ENCODE results near the gene RAVER1. TPM values are rescaled to one million over a fixed set of nuclear protein-coding genes. Genes with fewer than 3 reads are reported as not detected.

The RAVER1 gene
- total and polyA plus RNA-seq, 2 of the 13 experiments (the other 11 are each of a cell fraction or from before 2014, with no cell fraction given) = 3.6 to 7.9 TPM

DNA sequence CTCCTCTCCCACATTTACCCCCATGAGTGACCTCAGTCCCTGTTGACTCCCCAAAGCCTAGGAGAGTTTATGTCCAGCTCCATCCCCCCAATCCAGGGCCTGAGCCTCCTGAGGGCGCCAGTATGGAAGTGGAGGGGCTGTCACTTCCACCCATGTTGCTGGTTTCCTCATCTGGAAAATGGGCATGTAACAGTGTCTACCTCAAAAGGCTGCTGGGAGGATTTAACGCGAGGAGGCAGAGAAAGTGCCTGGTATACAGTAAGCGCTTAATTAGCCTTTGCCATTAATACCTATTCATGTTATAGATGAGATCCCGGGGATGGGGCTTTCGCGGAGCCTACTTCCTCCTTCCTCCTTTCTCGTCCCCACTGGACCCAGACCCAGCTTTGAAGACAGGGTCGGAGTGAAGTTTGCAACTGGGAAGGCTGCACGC is 46.6 kb upstream of the RAVER1 start:
- Histone ChIP-seq H2AFZ (ENCODE audit: low read length) (peak overlapping the region; percentile 68), H3K9me3 (ENCODE audit: low read length) (no peaks in the 10 kb centered on the region), H3K4me1 (ENCODE audit: insufficient read depth, low read length) (peaks cover 38% of the 10 kb centered on the region), H3K4me2 (ENCODE audit: low read depth, low read length) (peak overlapping the region; percentile 90), H4K20me1 (ENCODE audit: insufficient read depth, low read length) (no peaks in the 10 kb centered on the region), H3K4me3 (replicated peaks in 1 of 3; ENCODE audit: insufficient read depth in 1 of 3, low read depth in 2 of 3, low read length in 3 of 3) (peak overlapping the region; percentile 90 to 98 (median 91)), H3K9ac (ENCODE audit: insufficient read depth, low read depth, low read length) (peak overlapping the region; percentile 82), H3K27me3 (ENCODE audit: control insufficient read depth in 1 of 2, insufficient read depth in 2 of 2, low read length in 2 of 2) (no peaks in the 10 kb centered on the region; a peak in 1 of 5 replicates), H3K79me2 (ENCODE audit: insufficient read depth, low read length) (peaks cover 8% of the 10 kb centered on the region), H3K27ac (ENCODE audit: extremely low read length, insufficient read depth, low read length) (peak overlapping the region; percentile 59), H3K36me3 (replicated peaks in 1 of 2; ENCODE audit: control insufficient read depth in 1 of 2, insufficient read depth in 2 of 2, low read length in 2 of 2) (peaks cover 5 to 9% of the 10 kb centered on the region in 2 experiments; a peak in 3 of 5 replicates)
- FAIRE-seq (no peak), ATAC-seq (no peak), DNase-seq (ENCODE audit: low spot score) (no peak)
- intact Hi-C loops (cut with micrococcal nuclease; ENCODE audit: unreplicated experiment) = no loop called here
- CTCF ChIA-PET (ENCODE audit: low intra/inter-chr PET ratio, low total read pairs) = no interaction called here
- TSS peak; percentile 96 for BruUV-seq (replicated peaks)
- in situ Hi-C loops (cut with HindIII; ENCODE audit: extremely low pct_ligation_motif_present, low pct_unique_long_range_greater_than_20kb) = loop anchor here (5.0 kb wide), 1 partner anchor 43 kb away; the partner anchor contains the start of gene ICAM3
- WGBS (ENCODE audit: low lambda C conversion rate) = 0% methylated on average over 7 of the region's 10 CpGs
- POLR2A ChIA-PET = interaction anchor here (0.8 to 3.9 kb wide), 15 partner anchors 9 to 185 kb away, joined by 3 to 61 read pairs (median 6); partner anchors contain the start of genes CDC37, DNMT1, FDX2 and ICAM1
- TF ChIP-seq ZNF136 (CRISPR knock-in tag; IDR thresholded peaks at IDR 0.05; ENCODE audit: low read depth) = no peak
- TF ChIP-seq NBN (conservative IDR thresholded peaks at IDR 0.05) = no peak
- TF ChIP-seq, protein P1, sequence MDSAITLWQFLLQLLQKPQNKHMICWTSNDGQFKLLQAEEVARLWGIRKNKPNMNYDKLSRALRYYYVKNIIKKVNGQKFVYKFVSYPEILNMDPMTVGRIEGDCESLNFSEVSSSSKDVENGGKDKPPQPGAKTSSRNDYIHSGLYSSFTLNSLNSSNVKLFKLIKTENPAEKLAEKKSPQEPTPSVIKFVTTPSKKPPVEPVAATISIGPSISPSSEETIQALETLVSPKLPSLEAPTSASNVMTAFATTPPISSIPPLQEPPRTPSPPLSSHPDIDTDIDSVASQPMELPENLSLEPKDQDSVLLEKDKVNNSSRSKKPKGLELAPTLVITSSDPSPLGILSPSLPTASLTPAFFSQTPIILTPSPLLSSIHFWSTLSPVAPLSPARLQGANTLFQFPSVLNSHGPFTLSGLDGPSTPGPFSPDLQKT (CRISPR knock-in tag; IDR thresholded peaks at IDR 0.05; ENCODE audit: borderline replicate concordance) = no peak
- 0 out of 2 replicates have a peak, but pooled peaks have one; percentile 12 for TF ChIP-seq KLF6 (CRISPR knock-in tag; IDR thresholded peaks at IDR 0.05)
- TF ChIP-seq PAX8 (CRISPR knock-in tag; IDR thresholded peaks at IDR 0.05; ENCODE audit: borderline replicate concordance) = no peak
- no peak for TF ChIP-seq EHMT2 (IDR thresholded peaks at IDR 0.05; ENCODE audit: borderline replicate concordance, low read depth, low read length)
- TF ChIP-seq, protein P2, sequence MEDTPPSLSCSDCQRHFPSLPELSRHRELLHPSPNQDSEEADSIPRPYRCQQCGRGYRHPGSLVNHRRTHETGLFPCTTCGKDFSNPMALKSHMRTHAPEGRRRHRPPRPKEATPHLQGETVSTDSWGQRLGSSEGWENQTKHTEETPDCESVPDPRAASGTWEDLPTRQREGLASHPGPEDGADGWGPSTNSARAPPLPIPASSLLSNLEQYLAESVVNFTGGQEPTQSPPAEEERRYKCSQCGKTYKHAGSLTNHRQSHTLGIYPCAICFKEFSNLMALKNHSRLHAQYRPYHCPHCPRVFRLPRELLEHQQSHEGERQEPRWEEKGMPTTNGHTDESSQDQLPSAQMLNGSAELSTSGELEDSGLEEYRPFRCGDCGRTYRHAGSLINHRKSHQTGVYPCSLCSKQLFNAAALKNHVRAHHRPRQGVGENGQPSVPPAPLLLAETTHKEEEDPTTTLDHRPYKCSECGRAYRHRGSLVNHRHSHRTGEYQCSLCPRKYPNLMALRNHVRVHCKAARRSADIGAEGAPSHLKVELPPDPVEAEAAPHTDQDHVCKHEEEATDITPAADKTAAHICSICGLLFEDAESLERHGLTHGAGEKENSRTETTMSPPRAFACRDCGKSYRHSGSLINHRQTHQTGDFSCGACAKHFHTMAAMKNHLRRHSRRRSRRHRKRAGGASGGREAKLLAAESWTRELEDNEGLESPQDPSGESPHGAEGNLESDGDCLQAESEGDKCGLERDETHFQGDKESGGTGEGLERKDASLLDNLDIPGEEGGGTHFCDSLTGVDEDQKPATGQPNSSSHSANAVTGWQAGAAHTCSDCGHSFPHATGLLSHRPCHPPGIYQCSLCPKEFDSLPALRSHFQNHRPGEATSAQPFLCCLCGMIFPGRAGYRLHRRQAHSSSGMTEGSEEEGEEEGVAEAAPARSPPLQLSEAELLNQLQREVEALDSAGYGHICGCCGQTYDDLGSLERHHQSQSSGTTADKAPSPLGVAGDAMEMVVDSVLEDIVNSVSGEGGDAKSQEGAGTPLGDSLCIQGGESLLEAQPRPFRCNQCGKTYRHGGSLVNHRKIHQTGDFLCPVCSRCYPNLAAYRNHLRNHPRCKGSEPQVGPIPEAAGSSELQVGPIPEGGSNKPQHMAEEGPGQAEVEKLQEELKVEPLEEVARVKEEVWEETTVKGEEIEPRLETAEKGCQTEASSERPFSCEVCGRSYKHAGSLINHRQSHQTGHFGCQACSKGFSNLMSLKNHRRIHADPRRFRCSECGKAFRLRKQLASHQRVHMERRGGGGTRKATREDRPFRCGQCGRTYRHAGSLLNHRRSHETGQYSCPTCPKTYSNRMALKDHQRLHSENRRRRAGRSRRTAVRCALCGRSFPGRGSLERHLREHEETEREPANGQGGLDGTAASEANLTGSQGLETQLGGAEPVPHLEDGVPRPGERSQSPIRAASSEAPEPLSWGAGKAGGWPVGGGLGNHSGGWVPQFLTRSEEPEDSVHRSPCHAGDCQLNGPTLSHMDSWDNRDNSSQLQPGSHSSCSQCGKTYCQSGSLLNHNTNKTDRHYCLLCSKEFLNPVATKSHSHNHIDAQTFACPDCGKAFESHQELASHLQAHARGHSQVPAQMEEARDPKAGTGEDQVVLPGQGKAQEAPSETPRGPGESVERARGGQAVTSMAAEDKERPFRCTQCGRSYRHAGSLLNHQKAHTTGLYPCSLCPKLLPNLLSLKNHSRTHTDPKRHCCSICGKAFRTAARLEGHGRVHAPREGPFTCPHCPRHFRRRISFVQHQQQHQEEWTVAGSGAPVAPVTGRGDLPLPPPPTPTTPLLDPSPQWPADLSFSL (CRISPR knock-in tag; IDR thresholded peaks at IDR 0.05) = no peak
- 0 out of 2 replicates have a peak, but pooled peaks have one; percentile 7 for TF ChIP-seq ZNF572 (CRISPR knock-in tag; IDR thresholded peaks at IDR 0.05)
- TF ChIP-seq CEBPB (IDR thresholded peaks at IDR 0.05; ENCODE audit: borderline replicate concordance, low read depth, low read length) = no peak
- TF ChIP-seq, protein P3, sequence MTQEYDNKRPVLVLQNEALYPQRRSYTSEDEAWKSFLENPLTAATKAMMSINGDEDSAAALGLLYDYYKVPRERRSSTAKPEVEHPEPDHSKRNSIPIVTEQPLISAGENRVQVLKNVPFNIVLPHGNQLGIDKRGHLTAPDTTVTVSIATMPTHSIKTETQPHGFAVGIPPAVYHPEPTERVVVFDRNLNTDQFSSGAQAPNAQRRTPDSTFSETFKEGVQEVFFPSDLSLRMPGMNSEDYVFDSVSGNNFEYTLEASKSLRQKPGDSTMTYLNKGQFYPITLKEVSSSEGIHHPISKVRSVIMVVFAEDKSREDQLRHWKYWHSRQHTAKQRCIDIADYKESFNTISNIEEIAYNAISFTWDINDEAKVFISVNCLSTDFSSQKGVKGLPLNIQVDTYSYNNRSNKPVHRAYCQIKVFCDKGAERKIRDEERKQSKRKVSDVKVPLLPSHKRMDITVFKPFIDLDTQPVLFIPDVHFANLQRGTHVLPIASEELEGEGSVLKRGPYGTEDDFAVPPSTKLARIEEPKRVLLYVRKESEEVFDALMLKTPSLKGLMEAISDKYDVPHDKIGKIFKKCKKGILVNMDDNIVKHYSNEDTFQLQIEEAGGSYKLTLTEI (CRISPR knock-in tag; conservative IDR thresholded peaks at IDR 0.05) = no peak
- TF ChIP-seq POLR2AphosphoS2 (IDR thresholded peaks at IDR 0.05; ENCODE audit: low read depth, low read length) = no peak
- no peak for TF ChIP-seq HIVEP1 (CRISPR knock-in tag; IDR thresholded peaks at IDR 0.05)
- TF ChIP-seq MEIS1 (CRISPR knock-in tag; IDR thresholded peaks at IDR 0.05; ENCODE audit: borderline replicate concordance) = no peak
- peak; percentile 52; the same call in 1 of the 2 replicates for TF ChIP-seq HOXA7 (CRISPR knock-in tag; IDR thresholded peaks at IDR 0.05)
- 0 out of 2 replicates have a peak, but pooled peaks have one; percentile 6 for TF ChIP-seq ZNF230 (CRISPR knock-in tag; IDR thresholded peaks at IDR 0.05)
- no peak for TF ChIP-seq ZFP36L1 (CRISPR knock-in tag; IDR thresholded peaks at IDR 0.05)

All from HepG2 (cell line).